TTC549 (cell line): ENCODE results near the gene PIEZO1.

Source experiments
- FAIRE-seq: peaks from 2 replicates; lab custom pipeline; 2012; peaks lifted over from hg19 to GRCh38; lab: Jason Lieb, UNC

The PIEZO1 gene

DNA sequence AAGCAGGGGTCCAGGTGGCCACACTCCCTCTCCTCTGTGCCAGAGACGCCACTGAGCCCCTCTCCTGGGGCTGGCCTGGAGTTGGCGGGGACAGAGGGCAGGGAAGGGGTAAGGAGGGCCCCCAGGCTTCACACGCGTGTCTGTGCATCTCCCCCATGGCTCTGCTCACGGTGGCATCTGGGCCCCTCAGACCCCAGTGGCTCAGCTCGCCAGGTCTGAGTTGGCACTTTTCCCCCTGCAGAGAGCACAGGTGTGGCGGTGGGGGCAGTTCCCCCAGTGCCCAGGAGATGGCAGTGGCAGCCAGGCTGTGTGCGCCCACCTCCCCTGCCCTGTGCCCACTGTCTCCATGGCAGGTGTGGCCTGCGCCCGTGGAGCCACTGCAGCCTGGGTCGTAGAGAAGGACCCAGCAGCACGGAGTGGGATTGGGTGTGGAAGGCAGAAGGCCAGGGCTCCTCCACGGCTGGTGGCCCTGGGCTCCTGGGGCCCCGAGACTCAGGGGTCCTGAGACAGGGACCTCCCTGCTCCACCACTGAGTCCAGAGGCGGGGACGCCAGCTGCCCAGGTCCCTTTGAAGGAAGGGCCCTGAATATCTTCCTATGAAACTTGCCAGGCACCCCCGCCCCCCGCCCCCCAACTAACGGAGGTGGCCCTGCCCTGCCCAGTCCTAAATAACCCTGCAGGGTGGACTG is 31.0 kb upstream of the PIEZO1 start:
- no peak for FAIRE-seq

DNA sequence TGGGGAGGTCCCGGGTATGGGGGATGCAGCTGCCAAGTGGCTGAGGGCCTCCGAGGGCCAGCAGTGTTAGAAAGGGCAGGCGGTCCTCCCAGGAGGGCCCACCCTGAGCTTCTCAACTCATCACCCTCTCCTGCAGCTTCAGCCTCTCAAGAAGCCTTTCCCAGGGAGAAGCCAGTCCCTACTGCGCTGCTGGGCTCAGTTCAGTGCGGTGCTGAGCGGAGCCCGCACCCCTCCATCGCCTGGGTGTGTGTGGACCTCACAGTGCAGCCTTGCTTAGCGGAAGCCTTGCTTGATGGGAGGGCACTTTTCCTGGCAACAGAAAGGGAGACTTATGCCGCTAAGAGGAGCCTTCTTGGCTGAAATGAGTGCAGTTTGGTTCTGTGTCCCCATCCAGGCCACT is 30.2 kb upstream of the PIEZO1 start:
- no peak for FAIRE-seq

DNA sequence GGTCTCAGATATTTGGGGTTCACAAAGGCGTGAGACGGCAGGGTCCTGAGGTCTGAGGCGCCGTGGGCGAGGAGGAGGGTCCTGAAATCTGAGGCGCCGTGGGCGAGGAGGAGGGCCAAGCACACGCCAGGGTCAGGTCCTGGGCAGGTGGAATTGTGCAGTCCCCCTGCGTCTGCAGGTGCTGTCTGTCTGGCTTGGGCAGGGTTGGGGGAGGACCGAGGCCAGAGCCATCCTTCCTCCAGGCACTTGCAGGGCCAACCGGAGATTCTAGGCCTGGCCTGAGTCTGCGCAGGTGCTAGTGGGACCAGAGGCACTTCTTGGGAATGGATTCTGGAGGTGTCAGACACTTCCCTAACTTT is 29.1 kb upstream of the PIEZO1 start:
- FAIRE-seq = no peak

DNA sequence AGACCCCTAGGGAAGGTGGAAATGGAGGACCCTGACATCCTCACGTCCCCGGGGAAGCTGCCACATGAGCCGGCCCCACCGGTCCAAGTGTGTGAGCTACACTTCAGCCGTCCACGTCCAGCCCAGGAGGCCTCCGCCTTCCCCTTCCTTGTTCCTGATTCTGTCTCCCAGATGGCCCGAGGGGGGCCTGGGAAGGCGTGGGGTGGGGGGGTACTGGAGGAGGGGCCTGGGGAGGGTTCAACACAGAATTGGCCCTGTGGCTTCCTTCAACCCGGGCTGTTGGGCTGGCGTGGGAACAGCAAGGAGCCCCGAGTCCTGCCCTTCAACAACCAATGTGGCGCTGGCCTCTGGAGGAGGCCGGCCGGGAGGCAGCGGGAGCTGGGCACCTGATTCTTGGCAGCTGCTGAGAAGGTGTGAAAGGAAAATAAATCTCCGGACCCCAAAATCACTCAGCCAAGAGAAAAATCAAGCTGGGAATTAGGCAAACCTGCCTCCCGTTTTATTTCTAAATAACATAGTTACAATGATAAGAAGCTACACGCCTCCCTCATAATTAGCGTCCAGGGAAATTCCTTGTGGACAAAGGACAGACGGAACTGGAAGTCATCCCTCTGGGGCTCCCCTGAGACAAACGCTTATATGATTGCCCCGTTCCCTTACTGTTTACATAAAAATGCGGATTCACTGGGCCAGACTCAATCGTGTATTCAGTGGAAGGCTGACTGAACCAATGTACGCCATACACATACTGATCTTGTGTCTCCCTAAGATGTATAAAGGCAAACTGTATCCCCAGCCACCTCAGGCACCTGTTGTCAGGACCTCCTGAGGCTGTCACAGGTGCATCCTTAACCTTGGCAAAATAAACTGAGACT is 28.5 kb upstream of the PIEZO1 start:
- FAIRE-seq = no peak

DNA sequence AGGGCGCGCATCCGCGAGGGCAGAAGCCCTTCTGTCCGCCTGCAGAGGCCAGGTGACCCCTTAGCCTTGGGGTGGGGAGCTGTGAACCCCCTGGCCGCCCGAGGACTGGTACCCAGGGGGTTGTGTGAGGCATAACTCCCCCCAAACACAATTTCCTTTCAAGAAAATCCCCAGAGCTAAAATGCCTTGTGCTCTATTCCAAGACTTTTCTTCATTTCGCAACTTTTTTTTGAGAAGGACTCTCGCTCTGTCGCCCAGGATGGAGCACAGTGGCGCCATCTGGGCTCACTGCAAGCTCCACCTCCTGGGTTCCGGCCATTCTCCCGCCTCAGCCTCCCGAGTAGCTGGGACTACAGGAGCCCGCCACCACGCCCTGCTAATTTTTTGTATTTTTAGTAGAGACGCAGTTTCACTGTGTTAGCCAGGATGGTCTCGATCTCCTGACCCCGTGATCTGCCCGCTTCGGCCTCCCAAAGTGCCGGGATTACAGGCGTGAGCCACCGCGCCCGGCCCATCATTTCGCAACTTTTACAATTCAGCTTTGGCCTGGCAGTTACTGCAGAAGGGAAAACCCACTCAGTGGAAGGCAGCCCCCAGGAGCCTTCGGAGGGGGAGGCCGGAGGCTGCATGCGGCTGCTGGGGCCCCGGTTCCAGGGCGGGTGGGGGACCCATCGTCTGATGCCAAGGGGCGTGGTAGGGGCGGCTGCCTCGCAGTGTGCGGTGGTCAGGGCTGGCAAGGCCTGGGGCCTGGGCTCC is 27.7 kb upstream of the PIEZO1 start:
- no peak for FAIRE-seq

DNA sequence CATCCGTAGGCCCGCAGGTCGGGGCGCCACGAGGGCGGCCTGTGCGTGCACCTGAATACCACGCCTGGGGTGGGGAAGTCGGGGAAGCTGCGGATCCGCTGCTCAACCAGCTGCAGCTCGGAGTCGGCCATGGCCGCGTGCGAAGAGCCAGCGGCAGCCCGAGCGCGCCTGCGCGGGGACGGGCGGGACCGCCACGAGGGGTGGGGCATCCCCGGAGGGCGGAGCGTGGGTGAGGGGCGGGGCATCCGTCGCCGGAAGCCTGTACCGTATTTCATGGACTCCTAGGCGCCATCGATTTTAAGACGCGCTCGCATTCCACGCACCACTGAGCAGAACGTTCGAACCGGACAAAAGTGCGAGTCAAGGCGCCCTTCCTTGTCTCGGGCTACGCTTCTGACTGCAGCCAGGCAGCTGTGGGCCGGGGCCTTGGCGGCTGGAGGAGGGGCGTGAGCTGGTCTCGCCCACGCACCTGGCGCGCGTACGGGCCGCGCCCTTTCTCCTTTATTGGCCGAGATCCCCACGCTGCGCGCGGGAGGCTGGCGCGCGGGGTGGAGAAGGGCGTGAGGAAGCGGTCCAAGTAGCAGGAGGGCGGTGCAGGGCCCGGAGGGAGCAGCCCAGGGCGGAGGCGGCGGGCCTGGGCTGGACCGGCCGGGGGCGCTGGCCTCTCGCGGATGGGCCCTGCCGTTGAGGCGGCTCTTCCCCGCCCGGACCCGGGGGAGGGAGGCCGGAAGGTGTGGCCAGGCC is 26.9 kb upstream of the PIEZO1 start, which contains the start of gene APRT:
APRT (minus strand) TSS at position 160 of the 744 bp plus-strand sequence; CDS start at position 131, 29 bp downstream.
- FAIRE-seq = no peak

DNA sequence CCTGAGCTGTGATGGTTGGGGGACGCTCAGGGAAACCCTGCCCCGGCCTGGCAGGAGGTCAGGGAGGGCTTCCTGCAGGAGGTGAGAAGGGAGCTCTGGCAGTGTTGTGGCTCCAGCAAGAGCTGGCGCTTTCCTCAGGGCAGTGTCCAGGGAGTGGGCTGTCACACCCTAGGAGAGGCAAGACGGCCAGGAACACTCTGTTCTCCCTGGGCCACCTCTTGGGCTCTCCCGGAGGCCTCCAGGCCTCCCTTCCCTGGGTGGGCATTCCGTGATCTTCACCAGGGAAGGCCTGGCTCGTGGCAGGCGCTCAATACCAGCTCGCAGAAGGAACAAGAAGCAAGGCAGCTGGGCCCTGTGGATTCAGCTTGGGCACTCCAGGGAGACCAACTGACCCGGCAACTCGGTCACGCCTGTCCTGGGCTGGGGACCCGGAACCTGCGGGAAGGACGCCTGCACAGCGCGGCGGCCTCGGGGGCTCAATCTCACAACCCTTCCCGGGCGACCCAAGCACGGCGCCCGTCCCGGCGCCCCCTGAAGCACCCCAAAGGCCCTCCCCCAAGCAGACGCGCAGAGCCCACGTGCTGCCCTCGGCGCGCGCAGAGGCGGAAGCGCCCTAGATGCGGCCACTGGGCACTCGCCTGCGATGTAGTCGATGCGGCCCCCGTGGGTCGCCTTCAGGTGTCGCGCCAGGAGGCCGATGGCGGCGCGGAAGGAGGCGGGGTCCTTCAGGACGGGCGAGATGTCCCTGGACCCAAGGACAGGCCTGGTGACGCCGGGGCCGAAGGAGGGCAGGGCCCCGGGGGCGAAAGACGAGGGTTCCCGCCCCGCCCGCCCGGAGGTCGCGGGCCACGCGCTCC is 26.1 kb upstream of the PIEZO1 start:
- no peak for FAIRE-seq

DNA sequence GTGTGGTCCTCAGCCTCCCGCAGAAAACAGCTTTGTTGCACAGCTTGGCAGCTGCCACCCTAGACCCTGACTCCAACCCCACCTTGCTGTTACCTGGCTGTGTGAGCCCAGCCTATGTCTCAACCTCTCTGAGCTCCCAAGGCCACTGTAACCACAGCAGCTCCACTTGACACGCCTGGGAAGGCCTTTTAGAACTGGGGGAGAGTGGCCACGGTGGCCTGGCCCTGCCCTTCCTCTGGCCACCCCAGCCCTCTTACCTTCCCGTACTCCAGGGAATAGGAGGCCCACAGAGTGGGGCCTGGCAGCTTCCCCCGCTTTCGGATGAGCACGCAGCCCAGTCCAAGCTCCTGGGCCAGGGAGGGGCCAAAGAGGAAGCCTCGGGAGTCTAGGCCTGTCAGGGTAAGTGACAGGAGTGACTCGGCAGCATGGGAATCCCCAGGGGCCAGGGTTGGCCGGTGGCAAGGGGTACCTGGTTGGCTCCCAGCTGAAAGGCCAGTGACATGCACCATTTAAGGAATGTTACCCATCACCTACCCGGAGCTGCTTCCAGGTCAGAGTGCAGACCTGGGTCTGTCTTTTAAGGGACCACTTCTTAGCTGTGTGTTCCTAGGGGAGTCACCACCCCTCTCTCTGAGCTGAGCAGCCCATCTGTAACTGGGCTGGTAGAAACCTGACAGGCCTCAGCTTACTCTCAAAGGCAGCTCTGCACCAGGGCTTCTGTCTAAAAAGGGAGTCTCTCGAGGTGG is 25.3 kb upstream of the PIEZO1 start:
- no peak for FAIRE-seq

DNA sequence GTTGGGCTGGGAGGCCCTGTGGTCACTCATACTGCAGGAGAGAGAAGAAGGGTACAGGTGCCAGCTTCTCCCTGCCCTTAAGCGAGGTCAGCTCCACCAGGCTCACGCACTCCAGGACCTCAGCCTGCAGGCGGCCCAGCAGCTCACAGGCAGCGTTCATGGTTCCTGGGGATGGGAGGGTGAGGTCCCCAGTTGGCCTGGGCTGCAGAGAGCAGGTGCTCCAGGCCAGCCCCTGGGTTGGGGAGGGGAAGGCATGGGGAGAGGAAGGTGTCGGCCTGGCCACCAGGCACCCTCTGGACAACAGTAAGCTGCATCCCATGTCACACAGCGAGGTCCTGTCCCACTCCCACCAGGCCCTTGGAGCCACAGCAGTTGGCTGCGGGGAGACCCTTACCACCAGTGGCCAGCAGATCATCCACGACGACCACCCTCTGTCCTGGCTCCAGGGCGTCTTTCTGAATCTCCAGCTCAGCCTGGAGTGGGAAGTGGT is 24.7 kb upstream of the PIEZO1 start:
- FAIRE-seq = no peak

DNA sequence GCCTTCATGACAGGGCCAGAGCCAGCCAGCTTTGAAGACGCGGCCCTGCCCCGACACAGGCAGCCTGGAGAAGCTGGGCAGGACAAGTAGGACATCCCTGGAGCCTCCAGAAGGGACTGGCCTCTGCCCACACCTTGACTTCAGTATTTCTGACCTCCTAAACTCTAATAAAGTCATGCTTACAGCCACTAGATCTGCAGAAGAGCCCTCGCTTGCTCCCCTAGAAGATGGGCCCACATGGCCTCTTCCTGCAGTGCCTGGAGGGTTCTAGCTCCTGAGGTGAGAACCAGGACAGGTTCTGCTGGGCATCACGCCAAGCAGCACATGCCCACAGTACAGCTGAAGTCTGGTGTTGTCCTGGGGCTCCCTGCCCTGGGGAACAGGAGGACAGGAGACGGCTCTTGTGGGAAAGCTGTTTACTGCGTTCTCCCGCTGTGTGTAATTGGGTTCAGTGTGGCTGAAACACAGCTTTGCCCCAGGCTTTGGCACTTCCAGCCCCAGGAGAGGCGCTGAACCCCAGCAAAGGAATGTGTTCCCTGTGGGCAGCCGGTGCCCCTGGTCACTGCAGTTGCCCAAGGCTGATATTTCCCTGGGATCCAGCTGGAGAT is 24.2 kb upstream of the PIEZO1 start:
- no peak for FAIRE-seq

DNA sequence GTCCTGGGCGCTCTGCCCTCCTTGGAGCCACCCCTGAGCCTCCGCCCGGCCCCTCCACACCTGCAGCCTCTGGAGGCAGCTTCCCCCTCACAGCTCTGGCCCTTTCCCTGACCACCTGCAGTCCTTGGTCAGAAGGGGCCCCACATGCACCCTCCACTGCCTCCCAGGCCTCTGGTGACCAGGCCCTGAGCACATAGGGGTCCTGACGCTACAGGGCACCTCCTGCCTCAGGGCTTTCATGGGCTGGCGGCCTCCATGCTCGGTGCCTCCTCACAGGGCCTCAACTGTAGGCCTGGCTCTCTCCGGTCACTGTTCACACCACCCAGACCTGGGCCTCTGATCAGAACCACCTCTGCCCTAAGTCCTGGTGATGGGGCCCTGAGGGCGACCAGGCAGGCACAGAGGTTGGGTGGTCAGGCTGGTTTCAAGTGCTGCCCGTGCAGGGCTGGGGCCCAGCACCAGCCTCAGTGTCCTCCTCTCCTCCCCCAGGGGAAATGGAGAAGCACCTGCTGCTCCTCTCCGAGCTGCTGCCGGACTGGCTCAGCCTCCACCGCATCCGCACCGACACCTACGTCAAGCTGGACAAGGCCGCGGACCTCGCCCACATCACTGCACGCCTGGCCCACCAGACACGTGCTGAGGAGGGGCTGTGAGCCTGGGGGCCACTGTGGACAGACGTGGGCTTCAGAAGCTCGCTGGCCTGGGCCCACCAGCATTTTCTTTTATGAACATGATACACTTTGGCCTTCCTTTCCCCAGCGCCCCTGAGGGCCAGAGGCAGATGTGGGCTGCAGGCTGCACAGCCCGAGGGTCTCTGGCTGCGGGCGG is 22.8 kb upstream of the PIEZO1 start:
- no peak for FAIRE-seq

DNA sequence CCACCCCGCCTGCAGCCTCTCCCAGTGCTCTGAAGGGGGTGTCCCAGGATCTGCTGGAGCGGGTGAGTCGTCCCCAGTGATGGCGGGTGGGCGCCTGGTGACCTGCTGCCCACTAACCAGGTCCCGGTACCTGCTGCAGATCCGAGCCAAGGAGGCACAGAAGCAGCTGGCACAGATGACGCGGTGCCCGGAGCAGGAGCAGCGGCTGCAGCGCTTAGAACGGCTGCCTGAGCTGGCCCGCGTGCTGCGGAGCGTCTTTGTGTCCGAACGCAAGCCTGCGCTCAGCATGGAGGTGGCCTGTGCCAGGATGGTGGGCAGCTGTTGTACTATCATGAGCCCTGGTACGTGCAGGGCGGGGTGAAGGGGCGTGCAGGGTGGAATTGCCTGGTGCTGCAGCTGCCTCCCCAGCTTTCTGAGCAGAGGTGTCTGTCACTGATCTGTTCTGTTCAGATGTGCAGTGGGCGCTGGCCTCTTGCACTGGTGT is 22.2 kb upstream of the PIEZO1 start:
- no peak for FAIRE-seq

DNA sequence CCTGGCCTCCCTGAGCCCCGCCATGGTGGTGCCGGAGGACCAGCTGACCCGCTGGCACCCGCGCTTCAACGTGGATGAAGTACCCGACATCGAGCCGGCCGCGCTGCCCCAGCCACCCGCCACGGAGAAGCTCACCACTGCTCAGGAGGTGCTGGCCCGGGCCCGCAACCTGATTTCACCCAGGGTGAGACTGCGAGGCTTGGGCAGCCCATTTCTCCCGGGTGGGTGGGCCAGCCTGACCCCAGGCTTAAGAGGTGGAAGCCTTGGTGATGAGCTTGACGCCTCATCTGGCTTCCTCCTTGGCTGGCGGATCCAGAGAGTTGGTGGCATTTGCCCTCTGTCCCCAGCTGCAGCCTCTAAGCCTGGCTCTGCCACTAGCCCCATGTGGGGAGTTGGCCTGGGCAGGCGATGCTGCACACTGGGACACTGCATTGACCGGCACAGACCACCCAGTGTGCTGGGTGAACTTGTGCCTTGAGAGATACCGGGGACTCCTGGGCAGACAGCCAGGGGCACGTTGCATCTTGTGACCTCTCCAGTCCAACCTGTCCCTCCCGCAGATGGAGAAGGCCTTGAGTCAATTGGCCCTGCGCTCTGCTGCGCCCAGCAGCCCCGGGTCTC is 21.6 kb upstream of the PIEZO1 start:
- no peak for FAIRE-seq

DNA sequence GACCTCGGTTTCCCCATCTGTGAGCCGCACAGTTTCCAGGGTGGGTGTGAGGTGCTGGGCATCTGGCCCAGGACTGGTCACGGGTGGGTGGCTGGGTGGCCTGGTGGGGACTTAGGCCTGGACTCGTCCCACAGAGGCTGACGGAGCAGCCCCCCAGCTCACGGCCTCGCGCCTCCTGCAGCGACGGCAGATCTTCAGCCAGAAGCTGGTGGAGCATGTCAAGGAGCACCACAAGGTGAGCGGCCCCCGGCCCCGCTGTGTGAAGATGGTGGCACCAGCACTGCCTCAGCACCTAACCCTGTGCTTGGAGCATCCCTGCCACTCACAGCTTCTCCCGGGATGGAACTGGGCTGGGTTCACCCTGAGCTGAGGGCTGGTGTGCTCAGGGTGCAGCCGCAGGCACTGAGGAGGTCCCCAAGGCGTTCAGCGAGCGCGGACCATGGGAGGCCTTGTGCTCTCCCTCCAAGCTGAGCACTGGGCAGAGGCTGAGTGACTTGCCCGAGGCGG is 20.9 kb upstream of the PIEZO1 start:
- FAIRE-seq = no peak

DNA sequence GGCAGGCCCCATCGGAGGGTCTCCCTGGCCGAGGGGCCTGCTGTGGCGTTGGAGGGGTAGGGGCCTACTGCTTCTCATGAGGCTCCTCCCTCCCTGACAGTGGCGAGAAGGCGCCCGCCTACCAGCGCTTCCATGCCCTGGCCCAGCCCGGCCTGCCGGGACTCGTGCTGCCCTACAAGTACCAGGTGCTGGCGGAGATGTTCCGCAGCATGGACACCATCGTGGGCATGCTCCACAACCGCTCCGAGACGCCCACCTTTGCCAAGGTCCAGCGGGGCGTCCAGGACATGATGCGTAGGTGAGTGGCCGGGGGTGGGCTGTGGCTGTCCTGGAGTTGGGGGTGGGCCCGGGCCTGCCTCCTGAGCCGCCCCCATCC is 20.3 kb upstream of the PIEZO1 start:
- no peak for FAIRE-seq

DNA sequence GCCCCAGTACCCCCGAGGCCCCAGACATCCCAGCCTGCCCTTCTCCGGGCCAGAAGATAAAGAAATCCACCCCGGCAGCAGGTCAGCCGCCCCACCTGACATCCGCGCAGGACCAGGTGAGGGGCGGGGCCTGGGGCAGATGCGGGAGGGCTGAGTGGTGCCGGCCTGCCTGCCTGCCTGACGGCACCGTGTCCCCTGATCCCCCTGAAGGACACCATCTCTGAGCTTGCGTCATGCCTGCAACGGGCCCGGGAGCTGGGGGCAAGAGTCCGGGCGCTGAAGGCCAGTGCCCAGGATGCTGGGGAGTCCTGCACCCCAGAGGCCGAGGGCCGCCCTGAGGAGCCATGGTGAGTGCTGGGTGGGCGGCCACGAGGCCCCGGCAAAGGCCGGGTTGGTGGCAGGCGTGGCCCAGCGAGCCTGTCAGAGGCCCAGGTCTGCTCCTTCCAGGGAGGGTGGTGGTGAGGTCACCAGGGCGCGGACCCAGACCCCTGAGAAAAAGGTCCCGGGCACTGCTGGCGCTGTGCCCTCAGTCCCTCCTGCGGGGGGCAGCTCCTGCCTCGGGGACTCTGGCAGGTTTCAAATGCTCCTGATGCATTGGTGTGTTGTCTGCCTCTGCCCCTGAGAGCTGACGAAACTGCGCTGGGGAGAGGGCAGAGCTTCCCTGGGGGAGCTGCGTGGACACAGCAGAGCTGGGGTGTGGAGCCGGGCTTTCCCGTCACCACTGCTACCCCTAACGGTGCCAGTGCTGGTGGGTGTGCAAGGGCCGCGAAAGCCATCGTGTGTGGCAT is 19.7 kb upstream of the PIEZO1 start:
- FAIRE-seq = no peak

DNA sequence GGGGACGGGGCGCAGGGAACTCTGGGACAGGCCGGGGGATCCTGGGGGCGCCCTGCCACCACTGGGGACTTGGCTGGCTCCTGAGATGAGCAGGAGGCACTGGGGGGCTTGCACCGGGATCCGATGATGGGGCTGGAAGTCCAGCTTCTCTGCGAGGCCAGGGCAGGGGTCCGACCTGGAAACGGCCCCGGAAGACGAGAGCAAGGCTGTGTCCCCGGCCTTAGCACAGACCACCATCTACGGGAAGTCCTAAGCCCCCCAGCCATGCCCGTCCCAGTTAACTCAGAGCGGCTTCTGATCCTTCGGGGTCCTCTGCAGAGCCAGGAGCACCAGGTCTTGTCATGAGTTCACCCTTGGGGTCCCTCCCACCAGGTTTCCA is 19.1 kb upstream of the PIEZO1 start:
- FAIRE-seq = no peak
